H9 (cell line): Measurements from ENCODE around the gene MAP3K20. TPM values are rescaled to one million over a fixed set of nuclear protein-coding genes. Genes with fewer than 3 reads are reported as not detected.

ENCODE experiments used
- DNase-seq: peaks from one replicate; pipeline ENCODE4 v3.0.0-alpha.2; 2017
- H2AFZ ChIP-seq: one replicate; pipeline ENCODE4 v1.6.1; 2013; ENCODE audit warnings: mild to moderate bottlenecking, low read length, control low read depth, moderate library complexity
- H2AK5ac ChIP-seq: 2 replicates; pipeline ENCODE4 v1.6.1; 2013; ENCODE audit warnings: low read length, control low read depth, mixed read lengths; ENCODE audit not compliant: insufficient read length
- H2BK120ac ChIP-seq: one replicate; pipeline ENCODE4 v1.6.1; 2013; ENCODE audit warnings: low read depth, mild to moderate bottlenecking, low read length, control low read depth, inconsistent platforms; ENCODE audit not compliant: poor library complexity, severe bottlenecking
- H2BK12ac ChIP-seq: 2 replicates; pipeline ENCODE4 v1.6.1; 2013; ENCODE audit warnings: low read length, control low read depth, mixed read lengths, low read depth; ENCODE audit not compliant: insufficient read length
- H2BK15ac ChIP-seq: 2 replicates; pipeline ENCODE4 v1.6.1; 2013; ENCODE audit warnings: low read depth, low read length, control low read depth
- H2BK20ac ChIP-seq: one replicate; pipeline ENCODE4 v1.6.1; 2013; ENCODE audit warnings: low read depth, mild to moderate bottlenecking, low read length, control low read depth, inconsistent platforms; ENCODE audit not compliant: poor library complexity, severe bottlenecking
- H2BK5ac ChIP-seq: 2 replicates; pipeline ENCODE4 v1.6.1; 2013; ENCODE audit warnings: low read length, control low read depth, mixed read lengths; ENCODE audit not compliant: insufficient read length
- H3K14ac ChIP-seq: 2 replicates; pipeline ENCODE4 v1.6.1; 2013; ENCODE audit warnings: low read length, control low read depth; ENCODE audit not compliant: insufficient read depth
- H3K18ac ChIP-seq: 2 replicates; pipeline ENCODE4 v1.6.1; 2013; ENCODE audit warnings: low read depth, mild to moderate bottlenecking, mixed read lengths, low read length, control low read depth; ENCODE audit not compliant: insufficient read length
- H3K23ac ChIP-seq: 2 replicates; pipeline ENCODE4 v1.6.1; 2013; ENCODE audit warnings: low read length, control low read depth, mixed read lengths, low read depth; ENCODE audit not compliant: insufficient read length
- H3K23me2 ChIP-seq: 2 replicates; pipeline ENCODE4 v1.6.1; 2013; ENCODE audit warnings: low read depth, mild to moderate bottlenecking, mixed read lengths, low read length, control low read depth; ENCODE audit not compliant: insufficient read length, poor library complexity, severe bottlenecking
- H3K27ac ChIP-seq: 2 replicates; pipeline ENCODE4 v1.5.1; 2013; ENCODE audit warnings: low read length, control low read depth, mixed read lengths, low read depth; ENCODE audit not compliant: insufficient read length
- H3K27me3 ChIP-seq: 2 replicates; pipeline ENCODE4 v1.6.1; 2013; ENCODE audit warnings: low read length, control low read depth, inconsistent platforms; ENCODE audit not compliant: insufficient read depth
- H3K4ac ChIP-seq: 2 replicates; pipeline ENCODE4 v1.6.1; 2013; ENCODE audit warnings: low read depth, mild to moderate bottlenecking, control low read depth, inconsistent platforms, low read length, moderate library complexity
- H3K4me1 ChIP-seq: 2 replicates; pipeline ENCODE4 v1.6.1; 2013; ENCODE audit warnings: low read length, control low read depth, inconsistent platforms; ENCODE audit not compliant: insufficient read depth
- H3K4me2 ChIP-seq: 2 replicates; pipeline ENCODE4 v1.6.1; 2013; ENCODE audit warnings: low read length, control low read depth, mixed read lengths; ENCODE audit not compliant: insufficient read length, insufficient read depth
- H3K56ac ChIP-seq: 2 replicates; pipeline ENCODE4 v1.6.1; 2013; ENCODE audit warnings: low read depth, mild to moderate bottlenecking, mixed read lengths, low read length, control low read depth; ENCODE audit not compliant: insufficient read length
- H3K79me1 ChIP-seq: 2 replicates; pipeline ENCODE4 v1.6.1; 2013; ENCODE audit warnings: low read depth, mild to moderate bottlenecking, moderate library complexity, low read length, control low read depth, inconsistent platforms; ENCODE audit not compliant: insufficient read depth, poor library complexity, severe bottlenecking
- H3K79me2 ChIP-seq: 2 replicates; pipeline ENCODE4 v1.6.1; 2013; ENCODE audit warnings: low read length, control low read depth, inconsistent platforms; ENCODE audit not compliant: insufficient read depth
- H3K9ac ChIP-seq: 2 replicates; pipeline ENCODE4 v1.6.1; 2013; ENCODE audit warnings: low read length, control low read depth, mixed read lengths; ENCODE audit not compliant: insufficient read length; ENCODE audit errors: extremely low read depth
- H3K9me3 ChIP-seq: one replicate; pipeline ENCODE4 v1.6.1; 2013; ENCODE audit warnings: low read depth, low read length, inconsistent platforms; ENCODE audit not compliant: control insufficient read depth
- H3T11ph ChIP-seq: one replicate; pipeline ENCODE4 v1.6.1; 2013; ENCODE audit warnings: mild to moderate bottlenecking, low read length, control low read depth, inconsistent platforms
- H4K20me1 ChIP-seq: one replicate; pipeline ENCODE4 v1.6.1; 2013; ENCODE audit not compliant: control insufficient read depth, insufficient read length, insufficient read depth
- H4K5ac ChIP-seq: 2 replicates; pipeline ENCODE4 v1.6.1; 2013; ENCODE audit warnings: low read depth, mild to moderate bottlenecking, mixed read lengths, low read length, control low read depth; ENCODE audit not compliant: insufficient read length
- H4K8ac ChIP-seq: replicated peaks from 2 replicates; pipeline ENCODE4 v1.6.1; 2013; ENCODE audit warnings: low read length, control low read depth, mixed read lengths, low read depth; ENCODE audit not compliant: insufficient read length
- H4K91ac ChIP-seq: 2 replicates; pipeline ENCODE4 v1.6.1; 2013; ENCODE audit warnings: low read depth, mild to moderate bottlenecking, moderate library complexity, mixed read lengths, low read length, control low read depth; ENCODE audit not compliant: insufficient read length
- H3K27ac Mint-ChIP-seq, 3 experiments: 2 replicates in 2 of 3; 3 replicates in 1 of 3; pipeline ENCODE4 v1.8.0; 2020 to 2021; ENCODE audit warnings: mixed read lengths in 3 of 3, mild to moderate bottlenecking in 1 of 3, moderate library complexity in 1 of 3
- H3K27me3 Mint-ChIP-seq: 2 replicates; pipeline ENCODE4 v1.8.0; 2021; ENCODE audit warnings: low read depth, mild to moderate bottlenecking, moderate library complexity, mixed read lengths
- H3K36me3 Mint-ChIP-seq, 3 experiments: 2 replicates in 2 of 3; 3 replicates in 1 of 3; pipeline ENCODE4 v1.8.0; 2020 to 2021; ENCODE audit warnings: low read depth in 3 of 3, mixed read lengths in 3 of 3; ENCODE audit not compliant: insufficient read depth in 1 of 3
- H3K4me1 Mint-ChIP-seq, 2 experiments: 2 replicates each; pipeline ENCODE4 v1.8.0; 2020; ENCODE audit warnings: mixed read lengths in 2 of 2
- H3K4me3 Mint-ChIP-seq, 2 experiments: 2 replicates in 1 of 2; 3 replicates in 1 of 2; pipeline ENCODE4 v1.8.0; 2020 to 2021; ENCODE audit warnings: mild to moderate bottlenecking in 2 of 2, mixed read lengths in 2 of 2, moderate library complexity in 1 of 2
- H3K9me3 Mint-ChIP-seq, 2 experiments: 2 replicates in 1 of 2; 3 replicates in 1 of 2; pipeline ENCODE4 v1.8.0; 2020; ENCODE audit warnings: mild to moderate bottlenecking in 2 of 2, mixed read lengths in 2 of 2, moderate library complexity in 1 of 2
- WGBS: extraction: QIAGEN DNeasy Blood & Tissue Kit; methylation state at CpG from one replicate; pipeline ENCODE4 v1.1.7; 2013; ENCODE audit warnings: missing lambda C conversion rate, low lambda C conversion rate, mixed read lengths; ENCODE audit not compliant: insufficient read length; ENCODE audit errors: extremely low coverage; 5-methylcytosine and 5-hydroxymethylcytosine counted together
- total RNA-seq: library from RNA; stranded (reverse); gene quantifications from 2 replicates; pipeline ENCODE4 v1.2.1, GENCODE V29; 2021
- TF ChIP-seq, protein P1 (sequence below): fragments of 200-600 bp; sonication (generic); conservative IDR thresholded peaks from 3 replicates; pipeline ENCODE4 v1.8.0; 2021; ENCODE audit warnings: antibody characterized with exemption, mild to moderate bottlenecking

MAP3K20 gene
- total RNA-seq, 1 experiment from 2014 or later, result 8.7 TPM

DNA sequence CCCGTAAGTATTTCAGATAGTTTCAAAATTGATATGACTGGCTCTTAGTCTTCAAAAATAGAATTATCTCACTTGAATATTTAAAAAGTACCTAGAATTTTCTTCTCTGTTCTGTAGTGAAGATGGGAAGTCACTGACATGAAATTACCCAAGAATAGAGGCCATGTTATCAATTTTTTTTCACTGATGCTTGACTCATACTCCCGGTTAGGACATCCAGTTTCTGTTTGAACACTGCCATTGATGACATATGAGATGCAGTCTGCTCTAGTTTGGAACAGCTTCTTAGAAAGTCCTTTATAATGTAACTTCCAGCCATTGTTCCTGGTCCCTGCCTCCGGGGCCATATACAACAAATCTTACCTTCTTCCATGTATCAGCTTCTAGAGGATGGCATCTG, 26.0 kb downstream of the MAP3K20 start:
- Histone ChIP-seq H3T11ph (no peak overlapping the region), H3K14ac (no peak overlapping the region), H2BK5ac (no peak overlapping the region), H3K4me1 (peaks cover 2% of the 10 kb centered on the region), H2BK15ac (no peak overlapping the region), H2BK12ac (no peak overlapping the region), H2BK120ac (no peak overlapping the region), H4K91ac (no peak overlapping the region), H3K4me2 (no peak overlapping the region), H2BK20ac (no peak overlapping the region), H3K9ac (no peak overlapping the region), H3K27ac (no peak overlapping the region), H3K56ac (no peak overlapping the region), H4K5ac (no peak overlapping the region), H2AK5ac (no peak overlapping the region), H3K23ac (no peak overlapping the region), H3K27me3 (no peaks in the 10 kb centered on the region), H3K18ac (no peak overlapping the region), H2AFZ (no peak overlapping the region), H3K9me3 (no peaks in the 10 kb centered on the region), H3K4ac (no peak overlapping the region), H4K20me1 (no peaks in the 10 kb centered on the region), H3K79me2 (no peaks in the 10 kb centered on the region), H3K79me1 (no peaks in the 10 kb centered on the region), H4K8ac (no peak overlapping the region), H3K23me2 (no peaks in the 10 kb centered on the region)
- no CpG with 5 or more reads among the region's 3 CpGs for WGBS
- H3K9me3 Mint-ChIP-seq, result no peaks in the 10 kb centered on the region
- H3K36me3 Mint-ChIP-seq, result no peaks in the 10 kb centered on the region
- peaks cover 9 to 13% of the 10 kb centered on the region in 2 experiments for H3K4me1 Mint-ChIP-seq
- no peak overlapping the region for H3K4me3 Mint-ChIP-seq
- TF ChIP-seq, protein P1, sequence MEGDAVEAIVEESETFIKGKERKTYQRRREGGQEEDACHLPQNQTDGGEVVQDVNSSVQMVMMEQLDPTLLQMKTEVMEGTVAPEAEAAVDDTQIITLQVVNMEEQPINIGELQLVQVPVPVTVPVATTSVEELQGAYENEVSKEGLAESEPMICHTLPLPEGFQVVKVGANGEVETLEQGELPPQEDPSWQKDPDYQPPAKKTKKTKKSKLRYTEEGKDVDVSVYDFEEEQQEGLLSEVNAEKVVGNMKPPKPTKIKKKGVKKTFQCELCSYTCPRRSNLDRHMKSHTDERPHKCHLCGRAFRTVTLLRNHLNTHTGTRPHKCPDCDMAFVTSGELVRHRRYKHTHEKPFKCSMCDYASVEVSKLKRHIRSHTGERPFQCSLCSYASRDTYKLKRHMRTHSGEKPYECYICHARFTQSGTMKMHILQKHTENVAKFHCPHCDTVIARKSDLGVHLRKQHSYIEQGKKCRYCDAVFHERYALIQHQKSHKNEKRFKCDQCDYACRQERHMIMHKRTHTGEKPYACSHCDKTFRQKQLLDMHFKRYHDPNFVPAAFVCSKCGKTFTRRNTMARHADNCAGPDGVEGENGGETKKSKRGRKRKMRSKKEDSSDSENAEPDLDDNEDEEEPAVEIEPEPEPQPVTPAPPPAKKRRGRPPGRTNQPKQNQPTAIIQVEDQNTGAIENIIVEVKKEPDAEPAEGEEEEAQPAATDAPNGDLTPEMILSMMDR, result no peak
- H3K27ac Mint-ChIP-seq, result no peak overlapping the region
- DNase-seq, result no peak
- H3K27me3 Mint-ChIP-seq, result no peaks in the 10 kb centered on the region
